Measurements from ENCODE around the gene RGN.
"Not testable (repeated sequence)": the region's sequence is repeated elsewhere in the genome, so short reads cannot be mapped to it uniquely, and the experiment has no call there.

GRCh38 chrX:47135650-47136049, 57.4 kb downstream of the RGN start:
- not testable (repeated sequence) for TF ChIP-seq CTCF (conservative IDR thresholded peaks at IDR 0.05; ENCODE audit: low read depth, low read length); EZH2phosphoT487 (IDR thresholded peaks at IDR 0.05; ENCODE audit: borderline replicate concordance, low read length); EZH2 (IDR thresholded peaks at IDR 0.05; ENCODE audit: low read length, unreplicated experiment)

Measured in PC-3 (cell line).